Endodermal cell (in vitro differentiated cells): ENCODE results near the gene CYP46A1. TPM values are rescaled to one million over a fixed set of nuclear protein-coding genes. Genes with fewer than 3 reads are reported as not detected.

Experiments
- DNase-seq: peaks from one replicate; pipeline ENCODE4 v3.0.0-alpha.2; 2017
- H3K27ac ChIP-seq: 2 replicates; pipeline ENCODE4 v1.5.1; 2013; ENCODE audit warnings: mild to moderate bottlenecking, low read depth, low read length, moderate library complexity
- H3K27me3 ChIP-seq: 2 replicates; pipeline ENCODE4 v1.6.1; 2013; ENCODE audit warnings: mild to moderate bottlenecking, low read length, moderate library complexity; ENCODE audit not compliant: insufficient read depth, control insufficient read depth, poor library complexity, severe bottlenecking
- H3K36me3 ChIP-seq: 2 replicates; pipeline ENCODE4 v1.7.0; 2013; ENCODE audit warnings: mild to moderate bottlenecking, low read length, moderate library complexity; ENCODE audit not compliant: control insufficient read depth, insufficient read depth
- H3K4me1 ChIP-seq: one replicate; pipeline ENCODE4 v1.7.0; 2013; ENCODE audit warnings: low read length; ENCODE audit not compliant: control insufficient read depth, insufficient read depth
- H3K4me3 ChIP-seq: 2 replicates; pipeline ENCODE4 v1.5.1; 2013; ENCODE audit warnings: mild to moderate bottlenecking, low read length, moderate library complexity
- H3K9ac ChIP-seq: 2 replicates; pipeline ENCODE4 v1.6.1; 2013; ENCODE audit warnings: mild to moderate bottlenecking, low read length, moderate library complexity; ENCODE audit not compliant: poor library complexity, severe bottlenecking; ENCODE audit errors: extremely low read depth
- H3K9me3 ChIP-seq: 2 replicates; pipeline ENCODE4 v1.6.1; 2013; ENCODE audit warnings: mild to moderate bottlenecking, low read length, moderate library complexity; ENCODE audit not compliant: control insufficient read depth
- H3K27ac Mint-ChIP-seq: 2 replicates; pipeline ENCODE4 v1.8.0; 2020; ENCODE audit warnings: mixed read lengths
- H3K27me3 Mint-ChIP-seq: 2 replicates; pipeline ENCODE4 v1.8.0; 2021; ENCODE audit warnings: mild to moderate bottlenecking, mixed read lengths; ENCODE audit not compliant: insufficient read depth
- H3K36me3 Mint-ChIP-seq: 2 replicates; pipeline ENCODE4 v1.8.0; 2020; ENCODE audit warnings: low read depth, mixed read lengths
- H3K4me1 Mint-ChIP-seq: 2 replicates; pipeline ENCODE4 v1.8.0; 2020; ENCODE audit warnings: mixed read lengths
- H3K4me3 Mint-ChIP-seq: 2 replicates; pipeline ENCODE4 v1.8.0; 2020; ENCODE audit warnings: mild to moderate bottlenecking, moderate library complexity, mixed read lengths
- H3K9me3 Mint-ChIP-seq: 2 replicates; pipeline ENCODE4 v1.8.0; 2020; ENCODE audit warnings: mild to moderate bottlenecking, mixed read lengths
- CTCF ChIP-seq: fragments of 200-600 bp; sonication (generic); conservative IDR thresholded peaks from 2 replicates; pipeline ENCODE4 v1.5.0; 2021; ENCODE audit warnings: antibody characterized with exemption, mild to moderate bottlenecking
- WGBS, 2 experiments: methylation state at CpG; one replicate each; pipeline versions ENCODE4 v1.1.5 to v1.1.7; 2013; ENCODE audit warnings: missing lambda C conversion rate in 2 of 2, mixed read lengths in 1 of 2; ENCODE audit not compliant: insufficient coverage in 1 of 2, insufficient read length in 1 of 2; 5-methylcytosine and 5-hydroxymethylcytosine counted together
- total RNA-seq, 2 donors: library from RNA; stranded (reverse); fragmentation: NEBNext Ultra II Directional in 1 of 2; extraction: Animal tissue kit (Norgen Biotek cat#: 25700) in 1 of 2; gene quantifications; 2 replicates in 1 of 2; 3 replicates in 1 of 2; pipeline ENCODE4 v1.2.1, GENCODE V29; 2021

Gene CYP46A1
- total RNA-seq, 2 donors from 2014 or later: 0.55 to 0.57 TPM

- Histone ChIP-seq H3K27me3 (no peaks in the 10 kb centered on the region), H3K4me3 (no peak overlapping the region), H3K36me3 (no peaks in the 10 kb centered on the region), H3K4me1 (no peaks in the 10 kb centered on the region), H3K9ac (no peak overlapping the region), H3K27ac (no peak overlapping the region), H3K9me3 (no peaks in the 10 kb centered on the region)
- no peaks in the 10 kb centered on the region for H3K36me3 Mint-ChIP-seq
- no peak overlapping the region for H3K27ac Mint-ChIP-seq
- H3K27me3 Mint-ChIP-seq: peaks cover 42% of the 10 kb centered on the region
- peaks cover 8% of the 10 kb centered on the region for H3K4me1 Mint-ChIP-seq
- no peak overlapping the region for H3K4me3 Mint-ChIP-seq
- DNase-seq: no peak
- 89 to 90% methylated on average over 12 to 22 of the region's 22 CpGs for WGBS, 2 experiments
- H3K9me3 Mint-ChIP-seq: no peaks in the 10 kb centered on the region
- TF ChIP-seq CTCF: no peak
Measured at GRCh38 chr14:99747582-99748330, 63.7 kb downstream of the CYP46A1 start.

- H3K36me3 ChIP-seq: no peaks in the 10 kb centered on the region
- H3K4me1 ChIP-seq: no peaks in the 10 kb centered on the region
- WGBS, 2 experiments: 83 to 91% methylated on average over 7 to 9 of the region's 9 CpGs
- H3K9ac ChIP-seq: no peak overlapping the region
- Mint-ChIP-seq H3K27me3 (peaks cover 41% of the 10 kb centered on the region), H3K4me1 (peaks cover 8% of the 10 kb centered on the region), H3K36me3 (no peaks in the 10 kb centered on the region), H3K27ac (no peak overlapping the region), H3K4me3 (no peak overlapping the region), H3K9me3 (no peaks in the 10 kb centered on the region)
- no peak for DNase-seq
- H3K27me3 ChIP-seq: no peaks in the 10 kb centered on the region
- no peak overlapping the region for H3K4me3 ChIP-seq
- H3K9me3 ChIP-seq: no peaks in the 10 kb centered on the region
- no peak overlapping the region for H3K27ac ChIP-seq
- no peak for TF ChIP-seq CTCF
Measured at GRCh38 chr14:99748529-99748928, 64.4 kb downstream of the CYP46A1 start.

DNA sequence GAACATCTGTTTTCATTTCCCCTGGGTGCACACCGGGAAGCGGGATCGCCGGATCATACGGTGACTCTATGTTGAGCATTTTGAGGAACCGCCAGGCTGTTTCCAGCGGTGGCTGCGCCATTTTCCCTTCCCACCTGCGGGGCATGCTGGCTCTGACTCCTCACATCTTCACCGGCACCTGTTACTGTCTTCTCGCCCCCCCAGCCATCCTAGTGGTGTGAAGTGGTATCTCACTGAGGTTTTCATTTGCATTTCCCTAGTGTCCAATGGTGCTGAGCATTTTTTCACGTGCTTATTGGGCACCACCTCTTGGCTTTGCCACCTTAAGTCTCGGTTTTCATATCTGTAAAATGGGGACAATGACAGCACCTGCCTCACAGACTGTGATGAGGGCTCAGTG is 65.0 kb downstream of the CYP46A1 start:
- 86 to 90% methylated on average over 10 to 13 of the region's 13 CpGs for WGBS, 2 experiments
- H3K4me1 Mint-ChIP-seq: peaks cover 6% of the 10 kb centered on the region
- H3K4me3 Mint-ChIP-seq: no peak overlapping the region

More for the DNA sequence above, 65.0 kb downstream of the CYP46A1 start:
- peaks cover 38% of the 10 kb centered on the region for H3K27me3 Mint-ChIP-seq
- H3K9me3 Mint-ChIP-seq: no peaks in the 10 kb centered on the region
- no peak overlapping the region for H3K27ac ChIP-seq
- H3K9ac ChIP-seq: no peak overlapping the region
- peak; percentile 72 for DNase-seq
- H3K4me1 ChIP-seq: no peaks in the 10 kb centered on the region
- H3K4me3 ChIP-seq: no peak overlapping the region
- H3K9me3 ChIP-seq: no peaks in the 10 kb centered on the region
- no peaks in the 10 kb centered on the region for H3K36me3 Mint-ChIP-seq
- no peak overlapping the region for H3K27ac Mint-ChIP-seq
- no peaks in the 10 kb centered on the region for H3K36me3 ChIP-seq
- peak; percentile 64 for TF ChIP-seq CTCF
- no peaks in the 10 kb centered on the region for H3K27me3 ChIP-seq
